HG02885 (cell line): ENCODE data around the gene RAP1GAP2.

Experiments used
- ATAC-seq: cut with Tn5 transposase; IDR thresholded peaks from one replicate; pipeline ENCODE4 v1.9.1; 2021; ENCODE audit warnings: mild to moderate bottlenecking; ENCODE audit not compliant: unreplicated experiment, poor library complexity

RAP1GAP2 gene

DNA sequence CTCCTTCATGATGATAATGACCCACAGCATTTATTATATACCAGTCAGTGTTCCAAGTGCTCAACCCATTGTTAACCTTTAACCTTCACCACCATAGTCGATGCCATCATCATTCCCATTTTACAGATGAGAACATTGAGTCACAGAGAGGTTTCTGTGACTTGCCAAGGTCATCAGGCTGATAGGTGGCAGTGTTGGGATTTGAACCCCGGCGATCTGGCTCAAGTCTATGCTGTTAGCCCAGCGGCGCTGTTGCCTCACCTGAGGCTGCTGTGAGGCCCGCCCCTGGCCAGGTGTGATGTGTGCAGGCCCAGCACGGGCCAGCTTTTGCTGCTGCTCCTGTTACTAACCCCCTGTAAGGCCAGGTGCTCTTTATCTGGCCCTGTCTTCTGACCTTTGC, 166.0 kb downstream of the RAP1GAP2 start:
- ATAC-seq = no peak

DNA sequence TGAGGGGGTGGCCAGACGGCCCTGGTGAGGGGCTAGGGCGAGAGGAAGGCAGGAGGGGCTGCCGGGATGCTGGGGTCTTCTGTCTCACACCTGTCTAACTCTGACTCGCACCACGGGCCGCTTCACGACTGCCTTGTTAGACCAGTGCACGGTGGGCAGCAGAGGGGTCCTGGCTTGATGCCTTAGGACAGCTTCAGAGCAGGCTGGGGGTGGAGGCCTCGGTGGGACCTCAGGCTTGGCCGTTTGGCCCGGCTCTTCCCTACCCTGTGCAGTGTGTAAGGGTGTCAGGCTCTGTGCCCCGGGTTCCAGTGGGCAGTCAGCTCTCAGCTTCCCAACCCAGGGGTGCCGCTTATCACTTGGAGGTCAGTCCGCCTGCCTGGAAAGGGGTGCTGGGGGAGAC, 166.5 kb downstream of the RAP1GAP2 start:
- ATAC-seq = no peak

DNA sequence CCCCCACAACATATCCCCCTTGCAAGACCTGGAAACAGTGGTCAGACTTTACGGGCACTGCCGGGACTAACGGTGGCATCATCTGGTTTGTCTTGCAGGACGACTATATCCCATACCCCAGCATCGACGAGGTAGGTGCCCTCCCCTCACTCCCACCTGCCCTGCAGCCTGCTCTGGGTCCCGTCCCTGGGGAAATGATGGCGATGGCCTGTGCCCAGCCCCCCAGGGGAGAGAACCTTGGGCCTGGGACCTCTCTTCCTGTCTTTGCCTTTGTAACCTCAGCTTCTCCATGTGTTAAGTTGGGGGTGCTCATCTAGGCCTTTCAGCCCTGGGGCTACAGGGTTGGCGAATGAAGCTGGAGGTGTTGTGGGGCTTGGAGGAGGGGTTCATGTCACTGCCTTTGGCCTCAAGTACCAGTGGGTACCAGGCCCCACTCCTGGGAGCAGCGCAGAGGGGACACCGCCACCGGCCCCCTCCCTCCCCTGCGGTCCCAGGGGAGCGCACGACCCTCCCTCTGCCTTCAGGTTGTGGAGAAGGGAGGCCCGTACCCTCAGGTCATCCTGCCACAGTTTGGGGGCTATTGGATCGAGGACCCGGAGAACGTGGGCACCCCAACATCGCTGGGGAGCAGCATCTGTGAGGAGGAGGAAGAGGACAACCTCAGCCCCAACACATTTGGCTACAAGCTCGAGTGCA, 167.2 kb downstream of the RAP1GAP2 start:
- no peak for ATAC-seq

DNA sequence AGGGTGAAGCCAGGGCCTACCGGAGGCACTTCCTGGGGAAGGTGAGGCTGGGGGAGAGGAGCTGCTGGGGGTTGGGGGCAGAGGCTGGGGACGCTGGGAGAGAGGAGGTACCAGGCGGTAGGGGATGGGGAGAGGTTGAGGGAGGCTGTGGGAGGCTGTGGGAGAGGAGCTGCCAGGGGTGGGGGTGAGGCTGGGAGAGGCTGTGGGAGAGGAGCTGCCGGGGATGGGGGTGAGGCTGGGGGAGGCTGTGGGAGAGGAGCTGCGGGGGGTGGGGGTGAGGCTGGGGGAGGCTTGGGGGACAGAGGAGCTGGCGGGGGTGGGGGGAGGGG, 167.8 kb downstream of the RAP1GAP2 start:
- ATAC-seq = no peak

DNA sequence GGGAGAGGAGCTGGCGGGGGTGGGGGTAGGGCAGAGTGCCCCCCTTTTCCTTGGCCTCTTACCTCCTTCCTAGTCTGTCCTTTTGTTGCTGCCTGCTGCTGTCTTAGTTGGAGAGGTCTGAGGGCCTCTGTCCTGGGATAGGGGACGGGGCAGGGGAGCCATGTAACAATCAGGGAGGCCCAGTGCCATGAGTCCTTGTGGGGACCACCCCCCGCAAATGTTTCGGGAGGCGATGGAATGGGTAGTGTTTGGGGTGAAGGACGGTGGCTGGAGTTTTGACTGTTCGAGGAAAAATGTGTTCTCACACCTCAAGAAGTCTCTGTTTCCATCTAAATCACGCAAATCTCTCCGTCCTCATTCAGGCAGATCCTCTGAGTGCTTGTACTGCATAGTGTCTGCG, 168.1 kb downstream of the RAP1GAP2 start:
- no peak for ATAC-seq

DNA sequence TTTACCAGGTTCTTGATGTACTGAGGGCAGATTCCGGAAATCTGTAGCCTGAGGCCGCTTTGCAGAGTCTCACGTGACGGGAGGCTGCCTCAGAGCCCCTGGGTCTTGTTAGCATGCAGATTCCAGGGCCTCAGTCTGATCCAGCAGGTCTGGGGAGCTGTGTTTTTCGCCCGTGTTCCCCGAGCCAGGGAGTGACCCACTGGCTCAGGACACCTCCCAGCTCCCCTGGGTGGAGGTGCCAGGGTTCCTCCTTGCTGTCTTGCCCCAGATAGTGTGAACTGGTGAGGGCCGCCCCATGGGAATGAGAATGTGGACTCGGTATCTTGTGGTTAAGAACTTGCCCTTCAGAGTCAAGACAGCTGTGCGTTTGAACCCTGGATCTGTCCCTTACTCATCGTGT, 168.6 kb downstream of the RAP1GAP2 start:
- no peak for ATAC-seq

DNA sequence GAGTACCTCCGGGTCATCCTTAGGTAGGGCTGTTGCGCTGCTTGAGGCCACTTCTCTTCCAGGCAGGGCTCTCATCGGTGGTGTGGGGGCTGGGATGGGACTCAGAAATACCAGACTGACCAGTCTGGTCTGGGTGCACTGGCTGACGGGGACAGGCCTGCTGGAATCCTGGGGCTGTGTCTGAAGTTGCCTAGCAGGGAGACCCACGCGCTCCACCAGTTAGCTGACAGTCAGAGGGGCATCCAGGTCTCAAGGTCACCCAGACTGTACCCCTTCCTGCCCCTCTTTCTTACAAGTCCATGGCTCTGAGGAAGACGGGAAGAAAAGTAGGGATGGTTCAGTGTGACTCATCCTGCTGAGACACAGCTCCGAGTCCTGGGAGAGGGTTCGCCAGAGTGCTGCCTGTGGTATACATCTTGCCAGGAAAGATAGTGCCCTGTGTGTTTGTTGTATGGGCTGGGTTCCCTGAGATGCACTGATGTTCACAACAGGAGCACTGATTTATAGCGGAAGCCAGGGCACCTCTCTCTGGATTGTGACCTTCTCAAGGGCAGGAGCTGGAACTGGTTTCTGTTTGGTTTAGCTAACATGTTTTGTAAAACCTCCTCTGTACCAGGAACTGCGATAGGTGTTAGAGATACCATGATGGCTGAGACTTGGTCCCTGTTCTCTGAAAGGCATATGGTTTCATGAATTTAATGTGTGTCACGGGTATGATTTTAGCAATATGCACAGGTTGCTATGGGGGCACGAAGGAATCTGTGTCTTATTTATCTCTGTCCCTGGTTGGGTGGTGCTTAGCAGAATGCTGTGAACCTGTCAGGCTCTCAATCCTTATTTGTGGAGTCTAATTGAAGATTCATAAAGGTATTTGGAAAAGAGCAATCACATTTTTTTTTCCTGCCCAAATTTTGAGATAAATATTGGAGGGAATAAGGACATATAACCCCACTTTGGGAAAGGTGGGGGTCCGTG, 169.7 kb downstream of the RAP1GAP2 start:
- no peak for ATAC-seq

DNA sequence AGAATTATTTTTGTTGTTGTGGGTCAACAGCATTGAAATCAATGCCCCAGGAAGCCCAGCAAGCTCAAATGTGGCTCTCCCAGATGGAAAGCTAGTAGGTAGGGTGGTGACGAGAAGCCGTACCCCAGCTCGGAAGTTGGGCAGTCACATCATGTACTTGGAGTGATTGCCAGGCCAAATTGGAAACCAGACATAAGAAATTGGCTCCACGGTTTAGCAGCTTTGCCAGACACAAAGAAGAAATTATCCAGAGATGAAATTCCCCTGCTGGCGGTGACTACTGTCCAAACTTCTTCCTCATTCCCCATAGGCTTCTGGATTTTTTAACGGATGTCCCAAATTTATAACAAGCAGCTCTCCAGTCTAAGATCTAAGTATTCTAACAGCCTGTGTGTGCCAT, 171.3 kb downstream of the RAP1GAP2 start:
- ATAC-seq = no peak

DNA sequence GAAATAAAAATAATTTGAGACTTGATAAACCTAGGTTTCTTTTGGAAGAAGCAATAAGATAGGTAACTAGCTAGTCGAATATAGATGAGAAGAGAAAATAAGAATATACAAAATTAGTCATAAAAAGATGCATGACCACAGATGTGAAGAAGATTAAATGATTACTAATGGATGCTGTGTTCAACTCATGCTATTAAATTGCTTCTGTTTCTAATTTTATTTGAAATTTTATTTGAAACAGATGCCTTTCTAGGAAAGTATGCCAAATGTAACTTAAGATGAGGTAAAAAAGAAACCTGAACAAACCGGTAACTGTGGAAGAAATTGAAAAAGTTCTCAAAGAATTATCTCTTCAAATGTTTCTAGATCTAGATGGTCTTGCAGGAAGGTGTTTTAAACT, 175.6 kb downstream of the RAP1GAP2 start:
- ATAC-seq = no peak

DNA sequence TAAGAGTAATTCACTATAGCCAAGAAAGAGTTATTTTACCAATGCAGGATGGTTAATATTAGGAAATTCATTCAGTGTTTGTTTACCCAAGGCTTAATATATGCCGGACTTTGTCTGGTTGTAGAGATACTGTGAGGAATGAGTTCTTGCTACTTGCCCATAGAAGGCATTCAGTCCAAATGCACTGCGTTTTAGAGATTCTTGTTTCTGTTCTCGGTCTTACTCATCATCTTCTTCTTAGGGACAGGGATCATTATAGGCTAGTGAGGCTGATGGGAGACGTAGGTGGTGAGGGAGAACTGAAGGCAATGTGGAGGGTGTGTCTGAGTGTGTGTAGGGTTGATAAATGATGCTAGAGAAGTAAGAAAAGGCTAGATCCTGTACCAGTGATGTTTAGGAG, 176.5 kb downstream of the RAP1GAP2 start:
- ATAC-seq = no peak

DNA sequence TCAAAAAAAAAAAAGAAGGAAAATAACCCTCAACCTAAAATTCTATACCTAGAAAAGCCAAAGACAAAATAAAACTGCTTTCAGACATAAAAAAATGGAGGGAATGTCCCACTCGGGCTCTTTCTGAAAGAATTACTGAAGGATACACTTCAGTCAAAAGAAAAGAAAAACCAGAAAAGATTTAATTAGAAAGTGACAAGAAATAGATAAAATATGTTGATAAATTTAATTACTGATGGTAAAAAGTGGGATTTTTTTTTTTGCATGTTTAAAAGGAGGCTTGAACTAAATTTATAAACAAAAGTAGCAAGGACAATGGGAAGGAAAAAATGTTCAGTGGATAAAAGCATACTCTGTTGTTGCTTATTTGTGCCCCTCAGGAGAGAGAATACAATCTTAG, 178.1 kb downstream of the RAP1GAP2 start:
- no peak for ATAC-seq

DNA sequence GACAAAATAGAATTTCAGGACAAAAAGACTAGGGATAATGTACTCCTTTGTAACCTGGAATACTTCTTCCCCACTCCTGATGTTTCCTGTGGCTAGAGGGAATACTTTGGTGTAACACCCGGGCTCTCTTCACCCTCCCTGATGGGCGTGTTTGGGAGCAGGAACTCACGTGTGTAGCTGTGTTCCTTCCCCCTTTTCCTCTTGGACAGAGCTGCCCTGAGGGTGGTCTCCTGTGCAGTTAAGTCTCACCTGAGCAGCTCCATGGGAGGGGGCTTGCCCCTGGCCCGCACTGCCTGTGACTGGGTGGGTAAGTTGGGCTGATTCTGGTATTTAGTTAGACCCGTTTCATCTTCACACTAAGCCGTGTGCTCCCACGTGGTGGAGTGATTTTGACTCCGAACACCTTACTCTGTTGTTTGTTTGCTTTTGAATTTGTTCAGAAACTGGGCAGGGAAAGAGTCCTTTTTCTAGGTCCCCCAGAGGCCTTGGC, 179.3 kb downstream of the RAP1GAP2 start:
- no peak for ATAC-seq

DNA sequence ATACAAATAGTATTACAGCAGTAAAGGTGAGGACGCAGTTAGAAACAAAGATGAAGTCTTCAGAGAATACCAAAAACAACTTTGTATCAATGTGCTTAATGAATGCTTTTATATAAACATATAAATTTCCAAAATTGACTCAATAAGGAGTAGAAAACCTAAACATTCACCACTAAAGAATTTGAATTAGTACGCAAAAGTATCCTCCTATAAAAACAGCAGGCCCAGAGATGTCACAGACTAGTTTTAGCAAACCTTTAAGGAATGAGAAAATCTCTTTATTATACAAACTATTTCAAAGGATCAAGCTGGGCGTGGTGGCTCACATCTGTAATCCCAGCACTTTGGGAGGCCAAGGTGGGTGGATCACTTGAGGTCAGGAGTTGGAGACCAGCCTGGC, 180.9 kb downstream of the RAP1GAP2 start:
- no peak for ATAC-seq

DNA sequence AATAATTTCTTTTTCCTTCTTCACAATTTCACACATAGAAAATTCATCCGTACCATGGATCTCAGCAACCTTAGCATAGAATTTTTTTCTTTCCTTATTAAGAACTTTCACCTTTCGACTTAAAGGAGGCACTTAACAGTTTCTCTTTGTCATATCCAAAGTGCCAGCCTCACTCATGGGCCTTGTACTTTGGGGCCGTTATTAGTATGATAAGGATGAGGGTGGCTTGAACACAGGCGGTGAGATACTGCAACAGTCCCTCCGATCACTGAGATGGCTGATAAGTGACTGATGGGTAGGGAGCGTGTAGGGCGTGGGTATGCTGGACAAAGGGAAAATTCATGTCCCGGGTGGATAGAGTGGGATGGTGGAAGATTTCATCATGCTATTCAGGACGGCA, 181.9 kb downstream of the RAP1GAP2 start:
- ATAC-seq = no peak

DNA sequence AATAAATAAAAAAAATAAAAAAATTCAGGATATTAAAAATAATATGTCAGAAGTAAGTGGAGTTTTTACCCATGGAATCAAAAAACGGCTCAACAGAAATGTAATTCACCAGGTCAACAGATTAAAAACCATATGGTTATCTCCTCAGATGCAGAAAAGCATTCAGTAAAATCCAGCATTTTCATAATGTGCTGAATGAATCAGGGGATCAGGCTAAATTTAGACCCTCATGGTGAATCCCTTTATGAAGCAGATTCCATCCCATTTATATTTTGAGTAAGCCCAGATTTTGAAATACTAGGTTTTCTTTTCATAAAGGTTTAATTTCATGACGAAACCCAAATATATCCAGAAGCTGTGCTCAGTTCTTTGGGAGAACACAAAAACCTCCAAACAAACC, 182.8 kb downstream of the RAP1GAP2 start:
- no peak for ATAC-seq

DNA sequence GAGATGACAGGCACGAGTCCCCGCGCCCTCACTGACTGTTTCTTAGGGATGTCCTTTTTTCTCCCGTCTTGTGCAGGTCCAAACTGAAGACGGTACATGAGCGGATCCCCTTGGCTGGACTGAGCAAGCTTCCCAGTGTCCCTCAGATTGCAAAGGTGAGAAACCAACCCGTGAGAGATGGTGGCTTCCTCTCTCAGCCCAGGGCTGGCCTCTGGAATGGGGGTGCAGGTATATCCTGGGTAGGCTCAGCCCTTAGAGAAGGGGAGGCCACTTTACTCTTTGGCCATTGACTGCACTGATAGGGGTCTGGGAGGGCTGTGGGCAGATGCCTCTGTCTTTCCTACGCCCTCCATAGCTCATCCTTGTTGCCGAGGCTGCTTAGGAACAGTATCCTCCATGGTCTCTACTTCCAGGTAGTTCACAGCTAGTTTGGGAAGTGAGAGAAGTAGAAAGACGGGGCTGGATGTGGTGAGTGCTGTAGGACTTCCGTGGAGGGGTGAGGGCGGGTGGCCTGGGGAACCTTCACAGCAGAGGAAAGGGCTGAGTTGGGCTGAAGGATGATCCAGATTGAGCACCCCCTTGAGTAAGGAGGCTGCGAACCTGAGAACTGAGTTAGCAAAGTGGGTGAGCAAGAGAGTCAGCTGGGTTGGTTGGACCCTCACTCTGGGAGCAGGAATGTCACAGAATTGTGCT, 184.1 kb downstream of the RAP1GAP2 start:
- no peak for ATAC-seq

DNA sequence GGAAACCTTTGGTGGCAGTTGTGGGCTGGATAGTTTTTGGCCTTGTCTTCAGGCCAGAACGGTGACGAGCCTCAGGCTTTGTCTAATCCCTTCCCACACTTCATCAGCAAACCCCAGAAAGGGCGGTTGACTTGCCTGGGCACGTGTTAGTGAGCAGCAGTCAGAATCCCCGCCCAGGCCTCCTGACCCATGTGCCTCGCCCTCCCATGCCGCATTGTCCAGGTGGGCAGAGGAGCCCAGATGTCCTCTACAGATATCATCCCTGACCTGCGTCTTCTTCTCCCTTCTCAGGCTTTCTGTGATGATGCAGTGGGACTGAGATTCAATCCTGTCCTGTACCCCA, 184.6 kb downstream of the RAP1GAP2 start:
- no peak for ATAC-seq

DNA sequence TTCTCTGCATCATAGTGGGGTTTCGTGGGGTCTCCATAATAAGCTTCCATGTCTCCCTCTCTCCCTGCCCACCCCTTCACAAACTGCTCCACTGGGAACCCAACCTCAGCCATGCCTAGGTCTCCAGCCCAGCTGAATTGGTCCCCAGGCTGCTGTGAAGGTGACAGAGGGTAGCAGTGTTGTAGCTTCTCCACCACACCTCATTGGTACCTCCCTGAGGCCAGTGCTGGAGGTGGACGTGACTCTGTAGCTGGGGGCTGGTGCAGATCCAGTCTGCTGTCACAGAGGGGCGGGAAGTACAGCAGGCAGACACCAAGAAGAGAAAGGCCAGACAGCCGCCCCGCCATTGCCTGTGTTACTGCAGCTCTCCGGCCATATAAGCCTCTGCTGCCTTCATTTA, 185.1 kb downstream of the RAP1GAP2 start:
- no peak for ATAC-seq

DNA sequence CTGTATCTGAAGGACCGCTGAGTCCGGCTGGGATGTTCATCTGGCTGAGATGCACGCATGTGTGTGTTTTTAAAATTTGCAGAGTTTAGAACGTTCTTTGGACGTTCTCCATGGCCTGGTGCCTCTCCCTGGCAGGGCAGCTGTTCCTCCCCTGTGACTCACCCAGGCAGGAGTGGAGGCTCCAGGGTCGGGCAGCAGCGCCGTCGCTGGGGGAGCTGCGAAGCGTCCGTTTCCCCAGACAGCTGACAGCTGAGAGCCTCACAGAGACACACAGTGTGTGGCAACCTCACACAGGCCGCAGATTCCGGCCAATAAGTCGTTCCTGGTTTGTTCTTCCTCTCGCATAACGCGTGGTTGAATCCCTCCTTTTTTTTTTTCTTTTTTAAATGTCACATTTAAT, 186.6 kb downstream of the RAP1GAP2 start:
- ATAC-seq = no peak

DNA sequence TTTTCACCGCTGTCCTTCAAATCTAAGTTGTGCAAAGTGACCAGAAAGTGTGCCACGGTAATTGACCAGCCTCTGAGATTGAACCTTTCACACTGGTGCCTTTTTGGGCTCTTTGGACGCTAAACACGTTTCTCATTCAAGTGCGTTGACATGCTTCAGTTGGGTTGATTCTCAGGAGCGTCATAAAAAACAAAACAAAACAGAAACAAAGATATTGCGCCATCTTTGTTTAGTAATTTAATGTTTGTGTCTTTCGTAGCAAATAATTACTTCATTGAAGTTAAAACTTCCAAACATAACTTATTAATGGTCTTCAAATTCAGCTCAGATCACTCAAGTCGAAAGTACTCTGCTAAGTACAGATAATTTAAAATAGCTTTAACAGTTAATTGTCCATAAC, 187.0 kb downstream of the RAP1GAP2 start:
- no peak for ATAC-seq

DNA sequence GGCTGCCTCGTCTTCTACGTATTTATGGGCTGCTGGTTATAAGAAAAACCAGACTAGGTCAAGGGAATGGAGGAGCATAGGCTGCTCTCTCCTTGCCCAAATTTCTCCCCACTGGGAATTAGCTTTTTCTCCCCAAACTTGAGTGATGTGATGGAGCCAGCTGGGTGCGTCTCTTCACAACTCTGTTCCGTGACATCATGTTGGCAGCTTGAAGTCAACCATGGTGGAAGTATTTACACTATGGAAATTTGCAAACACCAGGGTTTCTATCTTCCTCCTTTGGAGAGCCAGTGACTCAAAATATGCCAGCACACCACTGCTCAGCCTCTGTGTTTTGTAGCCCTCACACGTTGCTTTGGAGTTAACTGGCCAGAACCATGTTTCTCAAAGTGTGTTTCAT, 189.1 kb downstream of the RAP1GAP2 start:
- ATAC-seq = no peak
